Measurements from ENCODE around the gene XRN2. TPM values are rescaled to one million over a fixed set of nuclear protein-coding genes. Genes with fewer than 3 reads are reported as not detected.

XRN2 gene
- total and polyA plus RNA-seq, 12 donors = 9.5 to 39.8 (median 31.7) TPM

DNA sequence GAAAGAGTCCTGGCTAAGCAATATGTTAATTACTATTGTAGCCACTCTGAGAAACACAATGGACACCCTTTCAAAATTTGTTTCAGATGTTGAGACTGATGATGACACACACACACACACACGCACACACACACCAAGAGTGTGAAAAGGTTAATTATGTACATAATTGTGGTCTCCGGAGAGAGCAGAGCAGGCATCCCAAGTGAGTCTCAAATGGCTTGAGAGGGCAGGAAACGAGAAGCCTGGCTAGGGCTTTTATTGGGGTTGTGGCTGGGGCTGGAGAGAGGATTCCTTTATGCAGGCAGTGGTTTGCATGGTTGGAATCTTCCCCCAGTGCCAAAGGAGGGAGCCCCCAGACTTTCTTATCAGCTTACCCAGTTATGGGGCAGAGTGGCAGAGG is 132.4 kb downstream of the XRN2 start:
- no peak overlapping the region for H3K4me3 ChIP-seq
- DNase-seq (no peak), ATAC-seq (no peak)
- intact Hi-C loops (cut with DNase I) = loop anchor here in 1 of 10 donors (10.0 kb wide), 1 partner anchor 61 kb away; no protein-coding TSS in a partner anchor
- no peak for TF ChIP-seq CTCF (IDR thresholded peaks at IDR 0.05)
- 40 to 47% methylated on average over 3 of the region's 3 CpGs for WGBS, 2 donors
- peaks cover 0 to 75% (median 29%) of the 10 kb centered on the region in 7 donors for H3K27me3 ChIP-seq
- H3K36me3 ChIP-seq = no peaks in the 10 kb centered on the region
- H3K4me1 ChIP-seq = no peaks in the 10 kb centered on the region
- H3K27ac ChIP-seq = no peak overlapping the region
- H3K9me3 ChIP-seq = no peaks in the 10 kb centered on the region

DNA sequence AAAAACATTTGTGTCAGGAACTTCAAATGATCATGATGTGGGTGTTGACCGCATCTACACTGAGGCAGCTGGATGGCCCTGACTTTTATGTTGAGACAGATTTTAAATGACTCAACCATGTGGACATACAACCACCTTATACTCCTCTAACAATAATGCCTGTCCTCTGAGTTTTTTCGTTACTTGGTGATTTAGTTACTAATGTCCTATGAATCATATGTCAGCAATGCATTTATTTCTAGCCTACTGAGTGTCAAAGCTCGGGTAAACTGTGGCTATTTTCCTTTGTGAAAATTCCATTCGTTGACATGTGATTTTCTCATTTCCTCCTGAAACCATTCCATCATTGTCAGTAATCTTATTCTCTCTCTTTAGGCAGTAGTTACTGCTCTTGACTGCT is 133.1 kb downstream of the XRN2 start:
- H3K4me1 ChIP-seq = no peaks in the 10 kb centered on the region
- ATAC-seq (no peak), DNase-seq (no peak)
- intact Hi-C loops (cut with DNase I) = loop anchor here in 1 of 10 donors (10.0 kb wide), 1 partner anchor 61 kb away; no protein-coding TSS in a partner anchor
- H3K27ac ChIP-seq = no peak overlapping the region
- TF ChIP-seq CTCF (IDR thresholded peaks at IDR 0.05) = no peak
- H3K36me3 ChIP-seq = no peaks in the 10 kb centered on the region
- no peak overlapping the region for H3K4me3 ChIP-seq
- peaks cover 0 to 77% (median 31%) of the 10 kb centered on the region in 7 donors for H3K27me3 ChIP-seq
- WGBS, 2 donors = 52 to 64% methylated on average over 4 of the region's 4 CpGs
- no peaks in the 10 kb centered on the region for H3K9me3 ChIP-seq

GRCh38 chr20:21437248-21437647 is 134.1 kb downstream of the XRN2 start:
- Histone ChIP-seq H3K36me3 (no peaks in the 10 kb centered on the region), H3K27ac (no peak overlapping the region), H3K4me3 (no peak overlapping the region), H3K9me3 (no peaks in the 10 kb centered on the region), H3K4me1 (no peaks in the 10 kb centered on the region), H3K27me3 (peaks cover 0 to 69% (median 32%) of the 10 kb centered on the region in 7 donors)
- DNase-seq = no peak
- 81 to 93% methylated on average over 1 of the region's 1 CpG for WGBS, 2 donors
- intact Hi-C loops (cut with DNase I) = loop anchor here in 1 of 10 donors (10.0 kb wide), 1 partner anchor 62 kb away; no protein-coding TSS in a partner anchor
- no peak for TF ChIP-seq CTCF (IDR thresholded peaks at IDR 0.05)
- ATAC-seq = no peak

DNA sequence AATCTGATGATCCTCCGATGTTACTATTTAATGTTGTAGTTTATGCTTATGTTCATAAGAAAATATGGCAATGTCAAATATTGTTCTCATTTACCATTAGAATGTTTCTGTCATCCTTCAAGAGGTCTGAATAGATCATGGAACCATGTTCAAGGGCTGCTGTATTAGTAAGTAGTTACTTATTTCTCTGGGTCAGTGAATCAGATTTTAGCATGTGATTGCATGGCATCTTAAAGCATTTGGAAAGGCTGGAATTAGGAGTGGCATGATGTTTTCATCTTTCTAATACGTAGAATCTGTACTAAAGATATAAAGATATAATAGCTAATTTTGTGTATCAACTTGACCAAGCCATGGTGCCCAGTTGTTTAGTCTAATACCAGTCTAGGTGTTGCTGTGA is 134.7 kb downstream of the XRN2 start:
- Histone ChIP-seq H3K27ac (no peak overlapping the region), H3K4me1 (no peaks in the 10 kb centered on the region), H3K4me3 (no peak overlapping the region), H3K27me3 (peaks cover 0 to 72% (median 28%) of the 10 kb centered on the region in 7 donors), H3K36me3 (no peaks in the 10 kb centered on the region), H3K9me3 (no peaks in the 10 kb centered on the region)
- TF ChIP-seq CTCF (IDR thresholded peaks at IDR 0.05) = no peak
- ATAC-seq (no peak), DNase-seq (no peak)
- intact Hi-C loops (cut with DNase I) = loop anchor here in 1 of 10 donors (10.0 kb wide), 1 partner anchor 63 kb away; no protein-coding TSS in a partner anchor
- 90 to 93% methylated on average over 2 of the region's 2 CpGs for WGBS, 2 donors

Other genes with a start within 250 kb of the XRN2 start
- not detected for gene LINC00237, start 197.0 kb upstream of the XRN2 start, total RNA-seq
- not detected for gene LINC00237, start 197.0 kb upstream of the XRN2 start, polyA plus RNA-seq
- gene KIZ, start 177.2 kb upstream of the XRN2 start, total RNA-seq = 10 to 100 TPM; 16.8 to 38.2 (median 26.5) TPM
- 10 to 100 TPM in 1 of 2 donors, 1 to 10 TPM in 1; 8.3 to 33.9 TPM for gene KIZ, start 177.2 kb upstream of the XRN2 start, polyA plus RNA-seq
- gene NKX2-4, start 94.2 kb downstream of the XRN2 start, total RNA-seq = not detected
- gene NKX2-4, start 94.2 kb downstream of the XRN2 start, polyA plus RNA-seq = not detected
- gene NKX2-2, start 210.7 kb downstream of the XRN2 start, total RNA-seq = not detected
- gene NKX2-2, start 210.7 kb downstream of the XRN2 start, polyA plus RNA-seq = not detected

All from heart right ventricle (tissue), 16 donors.